NT2/D1 (cell line): ENCODE data around the gene ST3GAL4.

Experiments
- SUZ12 ChIP-seq: IDR thresholded peaks from 2 replicates; pipeline ENCODE4 v1.6.1; 2011; ENCODE audit not compliant: insufficient read length, insufficient read depth; ENCODE audit errors: extremely low read depth
- YY1 ChIP-seq: IDR thresholded peaks from 2 replicates; pipeline ENCODE4 v1.6.1; 2011; ENCODE audit not compliant: insufficient read length, insufficient read depth
- ZNF274 ChIP-seq: IDR thresholded peaks from 2 replicates; pipeline ENCODE4 v1.6.1; 2011; ENCODE audit warnings: mild to moderate bottlenecking, low read depth, low read length

GRCh38 chr11:126417091-126417862, 61.8 kb downstream of the ST3GAL4 start:
- TF ChIP-seq YY1 = no peak
- TF ChIP-seq ZNF274 = no peak
- TF ChIP-seq SUZ12 = no peak
